Fibroblast of skin of right biceps (primary cell): ENCODE data around the gene PPM1E.

Experiments
- DNase-seq: peaks from one replicate; pipeline ENCODE4 v3.0.0-alpha.2; 2013

PPM1E gene

GRCh38 chr17:59000022-59000421 lies 244.4 kb downstream of the PPM1E start:
- DNase-seq = no peak

GRCh38 chr17:59001158-59001814 lies 245.6 kb downstream of the PPM1E start:
- peak; percentile 62 for DNase-seq

- no peak for DNase-seq
Measured at GRCh38 chr17:59002126-59002525, 246.5 kb downstream of the PPM1E start.

- DNase-seq = no peak
Measured at GRCh38 chr17:59002848-59003247, 247.2 kb downstream of the PPM1E start.

GRCh38 chr17:59003860-59004259 lies 248.2 kb downstream of the PPM1E start:
- DNase-seq = no peak

GRCh38 chr17:59004338-59005111 lies 248.9 kb downstream of the PPM1E start:
- DNase-seq = peak; percentile 55

GRCh38 chr17:59007995-59008394 lies 252.3 kb downstream of the PPM1E start:
- no peak for DNase-seq

GRCh38 chr17:59008737-59009136 lies 253.1 kb downstream of the PPM1E start:
- no peak for DNase-seq

GRCh38 chr17:59010026-59010425 lies 254.4 kb downstream of the PPM1E start:
- DNase-seq = peak; percentile 4

- no peak for DNase-seq
Measured at GRCh38 chr17:59011975-59012374, 256.3 kb downstream of the PPM1E start.

GRCh38 chr17:59018019-59018418 lies 262.4 kb downstream of the PPM1E start:
- no peak for DNase-seq

GRCh38 chr17:59024916-59025315 lies 269.3 kb downstream of the PPM1E start:
- DNase-seq = no peak

- no peak for DNase-seq
Measured at GRCh38 chr17:59026176-59026939, 270.7 kb downstream of the PPM1E start.

GRCh38 chr17:59027750-59028149 lies 272.1 kb downstream of the PPM1E start:
- no peak for DNase-seq

GRCh38 chr17:59028328-59028727 lies 272.7 kb downstream of the PPM1E start:
- no peak for DNase-seq

- DNase-seq = no peak
Measured at GRCh38 chr17:59030811-59031210, 275.2 kb downstream of the PPM1E start.
